Endothelial cell of umbilical vein (primary cell): ENCODE data around the gene TRNAU1AP. TPM values are rescaled to one million over a fixed set of nuclear protein-coding genes. Genes with fewer than 3 reads are reported as not detected.

Experiments used
- BruUV-seq: library from RNA; stranded (reverse); fragments of 400-500 nt; replicated peaks from 2 replicates; lab custom pipeline; 2021; lab: Mats Ljungman, UMichigan
- CTCF ChIA-PET: fragments of 300-600, 350-600 bp; sonication (Branson Sonifier 250); formaldehyde crosslinking; loops from one replicate; lab custom pipeline; 2021; ENCODE audit warnings: antibody characterized with exemption, inconsistent platforms; lab: Charles Lee
- POLR2A ChIA-PET: fragments of 300-600, 350-600 bp; sonication (Branson Sonifier 250); formaldehyde crosslinking; loops from one replicate; lab custom pipeline; 2021; ENCODE audit warnings: antibody characterized with exemption, inconsistent platforms; lab: Charles Lee
- DNase-seq: peaks from one replicate; pipeline ENCODE4 v3.0.0-alpha.2; 2011; ENCODE audit warnings: low read depth, low spot score
- FAIRE-seq: peaks from 2 replicates; lab custom pipeline; 2011; peaks lifted over from hg19 to GRCh38; lab: Jason Lieb, UNC
- H2AFZ ChIP-seq: 2 replicates; pipeline ENCODE4 v1.6.0; 2012; ENCODE audit warnings: low read depth, low read length, control low read depth, inconsistent platforms
- H3K27ac ChIP-seq: 2 replicates; pipeline ENCODE4 v1.5.1; 2011; ENCODE audit warnings: low read depth, mild to moderate bottlenecking, control low read depth, low read length, moderate library complexity; ENCODE audit not compliant: insufficient read depth
- H3K27me3 ChIP-seq, 2 experiments: 2 replicates each; pipeline versions ENCODE4 v1.6.0 to v1.6.1; 2011; ENCODE audit warnings: low read length in 2 of 2, mixed read lengths in 1 of 2; ENCODE audit not compliant: control insufficient read depth in 2 of 2, insufficient read depth in 2 of 2
- H3K36me3 ChIP-seq, 2 experiments: 2 replicates in 1 of 2; 3 replicates in 1 of 2; pipeline ENCODE4 v1.5.1; 2011; ENCODE audit warnings: low read length in 2 of 2, mild to moderate bottlenecking in 1 of 2, moderate library complexity in 1 of 2; ENCODE audit not compliant: control insufficient read depth in 2 of 2, insufficient read depth in 2 of 2; ENCODE audit errors: extremely low read depth in 1 of 2
- H3K4me1 ChIP-seq: 3 replicates; pipeline ENCODE4 v1.5.1; 2011; ENCODE audit warnings: mild to moderate bottlenecking, low read length; ENCODE audit not compliant: control insufficient read depth, insufficient read depth; ENCODE audit errors: extremely low read depth
- H3K4me2 ChIP-seq: 2 replicates; pipeline ENCODE4 v1.6.1; 2011; ENCODE audit warnings: low read length, control low read depth, mixed read lengths; ENCODE audit not compliant: insufficient read depth
- H3K4me3 ChIP-seq, 3 experiments: fragments of 200-600 bp in 1 of 3; sonication (generic), shearing (Covaris generic) in 1 of 3; replicated peaks in 1 of 3; 2 replicates each; pipeline ENCODE4 v1.5.1; 2011 to 2016; ENCODE audit warnings: control low read depth in 3 of 3, low read length in 3 of 3, mild to moderate bottlenecking in 2 of 3, inconsistent platforms in 1 of 3, low read depth in 1 of 3, moderate library complexity in 1 of 3; ENCODE audit not compliant: insufficient read depth in 1 of 3
- H3K79me2 ChIP-seq: 2 replicates; pipeline ENCODE4 v1.6.0; 2012; ENCODE audit warnings: low read length, inconsistent platforms; ENCODE audit not compliant: control insufficient read depth, insufficient read depth
- H3K9ac ChIP-seq: replicated peaks from 2 replicates; pipeline ENCODE3; 2011; ENCODE audit warnings: low read length, control low read depth; ENCODE audit not compliant: insufficient read depth; ENCODE audit errors: extremely low read depth
- H3K9me1 ChIP-seq: replicated peaks from 3 replicates; pipeline ENCODE4 v1.6.0; 2011; ENCODE audit warnings: mild to moderate bottlenecking, low read length; ENCODE audit not compliant: control insufficient read depth, insufficient read depth; ENCODE audit errors: extremely low read depth
- H3K9me3 ChIP-seq: replicated peaks from 2 replicates; pipeline ENCODE4 v1.5.1; 2012; ENCODE audit warnings: low read length, inconsistent platforms; ENCODE audit not compliant: control insufficient read depth, insufficient read depth
- H4K20me1 ChIP-seq: replicated peaks from 2 replicates; pipeline ENCODE3; 2011; ENCODE audit warnings: mild to moderate bottlenecking, low read length; ENCODE audit not compliant: control insufficient read depth, insufficient read depth; ENCODE audit errors: extremely low read depth
- FOS ChIP-seq: IDR thresholded peaks from 2 replicates; pipeline ENCODE4 v1.6.1; 2011; ENCODE audit warnings: mild to moderate bottlenecking, low read length, moderate library complexity, borderline replicate concordance; ENCODE audit not compliant: insufficient read depth
- MYC ChIP-seq: IDR thresholded peaks from one replicate; pipeline ENCODE4 v1.6.1; 2011; ENCODE audit warnings: mild to moderate bottlenecking, low read depth, low read length
- POLR2A ChIP-seq: IDR thresholded peaks from 2 replicates; pipeline ENCODE4 v1.6.1; 2012; ENCODE audit warnings: low read depth, mild to moderate bottlenecking, control low read depth, low read length
- dilution Hi-C: fragments of 300-500 bp; cut with MboI; formaldehyde crosslinking; loops from one replicate; pipeline ENCODE4 v1.15.0; 2019; ENCODE audit warnings: low sequenced_read_pairs; ENCODE audit not compliant: extremely low pct_ligation_motif_present
- intact Hi-C: fragments of 100-400 bp; cut with micrococcal nuclease; formaldehyde crosslinking; loops from one replicate; pipeline ENCODE4 v1.10.0; 2022
- polyA plus RNA-seq, 4 experiments: library from polyadenylated mRNA; depleted of rRNA in 3 of 4; stranded (reverse) in 3 of 4; unstranded in 1 of 4; fragments of >200 nt; gene quantifications; 2 replicates each; pipeline versions ENCODE4 v1.2.1 to v1.2.3, GENCODE V29; 2011 to 2012; ENCODE audit warnings: missing spikeins in 1 of 4
- total RNA-seq: library from RNA; stranded (reverse); gene quantifications from 2 replicates; pipeline ENCODE4 v1.2.3, GENCODE V29; 2021
- TF ChIP-seq, protein P1 (sequence below), 2 donors: IDR thresholded peaks; 1 replicate in 1 of 2; 2 replicates in 1 of 2; pipeline ENCODE4 v1.5.1; 2011; ENCODE audit warnings: low read length in 2 of 2, mild to moderate bottlenecking in 2 of 2, moderate library complexity in 2 of 2, control low read depth in 1 of 2, inconsistent platforms in 1 of 2, low read depth in 1 of 2; ENCODE audit not compliant: insufficient read depth in 1 of 2; ENCODE audit errors: extremely low read depth in 1 of 2
- TF ChIP-seq, protein P2 (sequence below): IDR thresholded peaks from 2 replicates; pipeline ENCODE4 v1.6.1; 2011; ENCODE audit not compliant: insufficient read depth, insufficient read length

TRNAU1AP gene
- total and polyA plus RNA-seq, 2 donors (not counting 3 experiments of a cell fraction or from before 2014, with no cell fraction given) = 32.7 to 46.2 TPM

DNA sequence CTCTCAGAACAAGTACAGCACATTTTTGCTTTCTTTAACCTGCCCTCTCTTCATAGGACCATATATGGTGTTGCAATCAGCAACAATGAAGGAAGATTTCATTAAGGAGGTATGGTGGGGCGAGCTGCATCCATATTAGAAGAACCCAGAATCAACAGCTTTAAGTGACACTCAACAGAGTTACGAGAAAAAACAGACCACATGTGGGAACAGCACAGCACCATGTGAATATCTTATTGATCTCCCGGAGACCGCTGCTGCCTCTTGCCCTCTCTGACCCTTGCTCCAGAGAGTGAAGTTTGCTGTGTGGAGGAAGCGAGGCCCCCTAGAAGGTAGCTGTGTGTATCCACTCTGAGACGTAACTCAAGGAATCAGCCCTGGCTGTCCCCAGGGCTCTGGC is 52.1 kb downstream of the TRNAU1AP start:
- Histone ChIP-seq H3K4me3 (no peak overlapping the region), H3K36me3 (peaks cover 0 to 2% of the 10 kb centered on the region in 2 experiments), H3K9me1 (no peaks in the 10 kb centered on the region), H3K4me1 (peaks cover 8% of the 10 kb centered on the region), H4K20me1 (no peaks in the 10 kb centered on the region), H3K27ac (no peak overlapping the region), H3K27me3 (no peaks in the 10 kb centered on the region), H3K9ac (no peak overlapping the region), H2AFZ (no peak overlapping the region), H3K4me2 (no peak overlapping the region), H3K79me2 (no peaks in the 10 kb centered on the region), H3K9me3 (no peaks in the 10 kb centered on the region)
- no peak for TF ChIP-seq MYC
- TF ChIP-seq, protein P1, sequence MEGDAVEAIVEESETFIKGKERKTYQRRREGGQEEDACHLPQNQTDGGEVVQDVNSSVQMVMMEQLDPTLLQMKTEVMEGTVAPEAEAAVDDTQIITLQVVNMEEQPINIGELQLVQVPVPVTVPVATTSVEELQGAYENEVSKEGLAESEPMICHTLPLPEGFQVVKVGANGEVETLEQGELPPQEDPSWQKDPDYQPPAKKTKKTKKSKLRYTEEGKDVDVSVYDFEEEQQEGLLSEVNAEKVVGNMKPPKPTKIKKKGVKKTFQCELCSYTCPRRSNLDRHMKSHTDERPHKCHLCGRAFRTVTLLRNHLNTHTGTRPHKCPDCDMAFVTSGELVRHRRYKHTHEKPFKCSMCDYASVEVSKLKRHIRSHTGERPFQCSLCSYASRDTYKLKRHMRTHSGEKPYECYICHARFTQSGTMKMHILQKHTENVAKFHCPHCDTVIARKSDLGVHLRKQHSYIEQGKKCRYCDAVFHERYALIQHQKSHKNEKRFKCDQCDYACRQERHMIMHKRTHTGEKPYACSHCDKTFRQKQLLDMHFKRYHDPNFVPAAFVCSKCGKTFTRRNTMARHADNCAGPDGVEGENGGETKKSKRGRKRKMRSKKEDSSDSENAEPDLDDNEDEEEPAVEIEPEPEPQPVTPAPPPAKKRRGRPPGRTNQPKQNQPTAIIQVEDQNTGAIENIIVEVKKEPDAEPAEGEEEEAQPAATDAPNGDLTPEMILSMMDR (IDR thresholded peaks at IDR 0.05; ENCODE audit: extremely low read depth in 1 of 2, insufficient read depth in 1 of 2, low read depth in 1 of 2, low read length in 2 of 2) = no peak
- TF ChIP-seq, protein P2, sequence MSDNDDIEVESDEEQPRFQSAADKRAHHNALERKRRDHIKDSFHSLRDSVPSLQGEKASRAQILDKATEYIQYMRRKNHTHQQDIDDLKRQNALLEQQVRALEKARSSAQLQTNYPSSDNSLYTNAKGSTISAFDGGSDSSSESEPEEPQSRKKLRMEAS = no peak
- no peak for TF ChIP-seq POLR2A
- TF ChIP-seq FOS = no peak
- CTCF ChIA-PET = interaction anchor here (1.1 to 6.1 kb wide), 5 partner anchors 11 to 248 kb away, joined by 3 to 192 read pairs (median 37); no protein-coding TSS in a partner anchor
- FAIRE-seq (no peak), DNase-seq (no peak)
- POLR2A ChIA-PET = interaction anchor here (3.1 kb wide), 1 partner anchor 24 kb away, joined by 20 read pairs; no protein-coding TSS in a partner anchor
- intact Hi-C loops = loop anchor here (1.0 kb wide), 1 partner anchor 251 kb away; no protein-coding TSS in a partner anchor
- BruUV-seq = no TSS peak
- dilution Hi-C loops = loop anchor here (25.0 kb wide), 1 partner anchor 343 kb away; the partner anchor contains the start of gene SESN2
